H9 (cell line): ENCODE results near the gene OTULIN. TPM values are rescaled to one million over a fixed set of nuclear protein-coding genes. Genes with fewer than 3 reads are reported as not detected.
A peak's percentile ranks its signal among the peaks of the same experiment; 100 is the strongest.

Source experiments
- DNase-seq: peaks from one replicate; pipeline ENCODE4 v3.0.0-alpha.2; 2017
- H2AFZ ChIP-seq: one replicate; pipeline ENCODE4 v1.6.1; 2013; ENCODE audit warnings: mild to moderate bottlenecking, low read length, control low read depth, moderate library complexity
- H2AK5ac ChIP-seq: 2 replicates; pipeline ENCODE4 v1.6.1; 2013; ENCODE audit warnings: low read length, control low read depth, mixed read lengths; ENCODE audit not compliant: insufficient read length
- H2BK120ac ChIP-seq: one replicate; pipeline ENCODE4 v1.6.1; 2013; ENCODE audit warnings: low read depth, mild to moderate bottlenecking, low read length, control low read depth, inconsistent platforms; ENCODE audit not compliant: poor library complexity, severe bottlenecking
- H2BK12ac ChIP-seq: 2 replicates; pipeline ENCODE4 v1.6.1; 2013; ENCODE audit warnings: low read length, control low read depth, mixed read lengths, low read depth; ENCODE audit not compliant: insufficient read length
- H2BK15ac ChIP-seq: 2 replicates; pipeline ENCODE4 v1.6.1; 2013; ENCODE audit warnings: low read depth, low read length, control low read depth
- H2BK20ac ChIP-seq: one replicate; pipeline ENCODE4 v1.6.1; 2013; ENCODE audit warnings: low read depth, mild to moderate bottlenecking, low read length, control low read depth, inconsistent platforms; ENCODE audit not compliant: poor library complexity, severe bottlenecking
- H2BK5ac ChIP-seq: 2 replicates; pipeline ENCODE4 v1.6.1; 2013; ENCODE audit warnings: low read length, control low read depth, mixed read lengths; ENCODE audit not compliant: insufficient read length
- H3K14ac ChIP-seq: 2 replicates; pipeline ENCODE4 v1.6.1; 2013; ENCODE audit warnings: low read length, control low read depth; ENCODE audit not compliant: insufficient read depth
- H3K18ac ChIP-seq: 2 replicates; pipeline ENCODE4 v1.6.1; 2013; ENCODE audit warnings: low read depth, mild to moderate bottlenecking, mixed read lengths, low read length, control low read depth; ENCODE audit not compliant: insufficient read length
- H3K23ac ChIP-seq: 2 replicates; pipeline ENCODE4 v1.6.1; 2013; ENCODE audit warnings: low read length, control low read depth, mixed read lengths, low read depth; ENCODE audit not compliant: insufficient read length
- H3K23me2 ChIP-seq: 2 replicates; pipeline ENCODE4 v1.6.1; 2013; ENCODE audit warnings: low read depth, mild to moderate bottlenecking, mixed read lengths, low read length, control low read depth; ENCODE audit not compliant: insufficient read length, poor library complexity, severe bottlenecking
- H3K27ac ChIP-seq: 2 replicates; pipeline ENCODE4 v1.5.1; 2013; ENCODE audit warnings: low read length, control low read depth, mixed read lengths, low read depth; ENCODE audit not compliant: insufficient read length
- H3K27me3 ChIP-seq: 2 replicates; pipeline ENCODE4 v1.6.1; 2013; ENCODE audit warnings: low read length, control low read depth, inconsistent platforms; ENCODE audit not compliant: insufficient read depth
- H3K4ac ChIP-seq: 2 replicates; pipeline ENCODE4 v1.6.1; 2013; ENCODE audit warnings: low read depth, mild to moderate bottlenecking, control low read depth, inconsistent platforms, low read length, moderate library complexity
- H3K4me1 ChIP-seq: 2 replicates; pipeline ENCODE4 v1.6.1; 2013; ENCODE audit warnings: low read length, control low read depth, inconsistent platforms; ENCODE audit not compliant: insufficient read depth
- H3K4me2 ChIP-seq: 2 replicates; pipeline ENCODE4 v1.6.1; 2013; ENCODE audit warnings: low read length, control low read depth, mixed read lengths; ENCODE audit not compliant: insufficient read length, insufficient read depth
- H3K56ac ChIP-seq: 2 replicates; pipeline ENCODE4 v1.6.1; 2013; ENCODE audit warnings: low read depth, mild to moderate bottlenecking, mixed read lengths, low read length, control low read depth; ENCODE audit not compliant: insufficient read length
- H3K79me1 ChIP-seq: 2 replicates; pipeline ENCODE4 v1.6.1; 2013; ENCODE audit warnings: low read depth, mild to moderate bottlenecking, moderate library complexity, low read length, control low read depth, inconsistent platforms; ENCODE audit not compliant: insufficient read depth, poor library complexity, severe bottlenecking
- H3K79me2 ChIP-seq: 2 replicates; pipeline ENCODE4 v1.6.1; 2013; ENCODE audit warnings: low read length, control low read depth, inconsistent platforms; ENCODE audit not compliant: insufficient read depth
- H3K9ac ChIP-seq: 2 replicates; pipeline ENCODE4 v1.6.1; 2013; ENCODE audit warnings: low read length, control low read depth, mixed read lengths; ENCODE audit not compliant: insufficient read length; ENCODE audit errors: extremely low read depth
- H3K9me3 ChIP-seq: one replicate; pipeline ENCODE4 v1.6.1; 2013; ENCODE audit warnings: low read depth, low read length, inconsistent platforms; ENCODE audit not compliant: control insufficient read depth
- H3T11ph ChIP-seq: one replicate; pipeline ENCODE4 v1.6.1; 2013; ENCODE audit warnings: mild to moderate bottlenecking, low read length, control low read depth, inconsistent platforms
- H4K20me1 ChIP-seq: one replicate; pipeline ENCODE4 v1.6.1; 2013; ENCODE audit not compliant: control insufficient read depth, insufficient read length, insufficient read depth
- H4K5ac ChIP-seq: 2 replicates; pipeline ENCODE4 v1.6.1; 2013; ENCODE audit warnings: low read depth, mild to moderate bottlenecking, mixed read lengths, low read length, control low read depth; ENCODE audit not compliant: insufficient read length
- H4K8ac ChIP-seq: replicated peaks from 2 replicates; pipeline ENCODE4 v1.6.1; 2013; ENCODE audit warnings: low read length, control low read depth, mixed read lengths, low read depth; ENCODE audit not compliant: insufficient read length
- H4K91ac ChIP-seq: 2 replicates; pipeline ENCODE4 v1.6.1; 2013; ENCODE audit warnings: low read depth, mild to moderate bottlenecking, moderate library complexity, mixed read lengths, low read length, control low read depth; ENCODE audit not compliant: insufficient read length
- H3K27ac Mint-ChIP-seq, 3 experiments: 2 replicates in 2 of 3; 3 replicates in 1 of 3; pipeline ENCODE4 v1.8.0; 2020 to 2021; ENCODE audit warnings: mixed read lengths in 3 of 3, mild to moderate bottlenecking in 1 of 3, moderate library complexity in 1 of 3
- H3K27me3 Mint-ChIP-seq: 2 replicates; pipeline ENCODE4 v1.8.0; 2021; ENCODE audit warnings: low read depth, mild to moderate bottlenecking, moderate library complexity, mixed read lengths
- H3K36me3 Mint-ChIP-seq, 3 experiments: 2 replicates in 2 of 3; 3 replicates in 1 of 3; pipeline ENCODE4 v1.8.0; 2020 to 2021; ENCODE audit warnings: low read depth in 3 of 3, mixed read lengths in 3 of 3; ENCODE audit not compliant: insufficient read depth in 1 of 3
- H3K4me1 Mint-ChIP-seq, 2 experiments: 2 replicates each; pipeline ENCODE4 v1.8.0; 2020; ENCODE audit warnings: mixed read lengths in 2 of 2
- H3K4me3 Mint-ChIP-seq, 2 experiments: 2 replicates in 1 of 2; 3 replicates in 1 of 2; pipeline ENCODE4 v1.8.0; 2020 to 2021; ENCODE audit warnings: mild to moderate bottlenecking in 2 of 2, mixed read lengths in 2 of 2, moderate library complexity in 1 of 2
- H3K9me3 Mint-ChIP-seq, 2 experiments: 2 replicates in 1 of 2; 3 replicates in 1 of 2; pipeline ENCODE4 v1.8.0; 2020; ENCODE audit warnings: mild to moderate bottlenecking in 2 of 2, mixed read lengths in 2 of 2, moderate library complexity in 1 of 2
- WGBS: extraction: QIAGEN DNeasy Blood & Tissue Kit; methylation state at CpG from one replicate; pipeline ENCODE4 v1.1.7; 2013; ENCODE audit warnings: missing lambda C conversion rate, low lambda C conversion rate, mixed read lengths; ENCODE audit not compliant: insufficient read length; ENCODE audit errors: extremely low coverage; 5-methylcytosine and 5-hydroxymethylcytosine counted together
- total RNA-seq: library from RNA; stranded (reverse); gene quantifications from 2 replicates; pipeline ENCODE4 v1.2.1, GENCODE V29; 2021
- TF ChIP-seq, protein P1 (sequence below): fragments of 200-600 bp; sonication (generic); conservative IDR thresholded peaks from 3 replicates; pipeline ENCODE4 v1.8.0; 2021; ENCODE audit warnings: antibody characterized with exemption, mild to moderate bottlenecking

OTULIN gene
- total RNA-seq, 1 experiment from 2014 or later, result 35.8 TPM

DNA sequence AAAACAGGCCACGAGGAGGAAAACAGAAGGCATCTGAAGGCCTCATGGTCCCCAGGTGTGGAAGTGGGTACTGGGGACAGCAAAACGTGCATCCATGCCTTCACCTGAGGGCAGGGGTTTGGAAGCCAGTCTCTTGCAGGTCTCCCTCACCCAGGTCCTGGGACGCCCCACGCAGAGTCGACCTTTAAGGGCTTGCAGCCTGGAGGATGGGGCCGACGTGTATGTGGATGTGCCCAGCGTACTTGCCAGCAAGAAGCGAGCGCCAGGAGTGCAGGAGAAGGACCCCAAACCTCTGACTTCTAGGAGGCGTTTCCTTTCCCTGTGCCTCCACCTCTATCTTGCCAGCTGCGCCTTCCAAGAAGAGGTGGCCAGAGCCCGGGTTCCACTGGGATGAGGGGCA, 65.9 kb downstream of the OTULIN start:
- Histone ChIP-seq H2BK20ac (no peak overlapping the region), H3K27ac (no peak overlapping the region), H2AK5ac (no peak overlapping the region), H3K18ac (no peak overlapping the region), H3T11ph (no peak overlapping the region), H3K79me1 (no peaks in the 10 kb centered on the region), H3K4me2 (no peak overlapping the region), H3K23me2 (no peaks in the 10 kb centered on the region), H3K4ac (no peak overlapping the region), H4K5ac (no peak overlapping the region), H2BK12ac (no peak overlapping the region), H2BK15ac (no peak overlapping the region), H2BK120ac (no peak overlapping the region), H4K91ac (no peak overlapping the region), H3K14ac (no peak overlapping the region), H3K56ac (no peak overlapping the region), H3K4me1 (peaks cover 15% of the 10 kb centered on the region; the same call in 1 of the 2 replicates), H3K9ac (no peak overlapping the region), H3K9me3 (no peaks in the 10 kb centered on the region), H2AFZ (no peak overlapping the region), H4K8ac (no peak overlapping the region), H3K79me2 (no peaks in the 10 kb centered on the region), H4K20me1 (no peaks in the 10 kb centered on the region), H2BK5ac (no peak overlapping the region), H3K27me3 (no peaks in the 10 kb centered on the region), H3K23ac (no peak overlapping the region)
- TF ChIP-seq, protein P1, sequence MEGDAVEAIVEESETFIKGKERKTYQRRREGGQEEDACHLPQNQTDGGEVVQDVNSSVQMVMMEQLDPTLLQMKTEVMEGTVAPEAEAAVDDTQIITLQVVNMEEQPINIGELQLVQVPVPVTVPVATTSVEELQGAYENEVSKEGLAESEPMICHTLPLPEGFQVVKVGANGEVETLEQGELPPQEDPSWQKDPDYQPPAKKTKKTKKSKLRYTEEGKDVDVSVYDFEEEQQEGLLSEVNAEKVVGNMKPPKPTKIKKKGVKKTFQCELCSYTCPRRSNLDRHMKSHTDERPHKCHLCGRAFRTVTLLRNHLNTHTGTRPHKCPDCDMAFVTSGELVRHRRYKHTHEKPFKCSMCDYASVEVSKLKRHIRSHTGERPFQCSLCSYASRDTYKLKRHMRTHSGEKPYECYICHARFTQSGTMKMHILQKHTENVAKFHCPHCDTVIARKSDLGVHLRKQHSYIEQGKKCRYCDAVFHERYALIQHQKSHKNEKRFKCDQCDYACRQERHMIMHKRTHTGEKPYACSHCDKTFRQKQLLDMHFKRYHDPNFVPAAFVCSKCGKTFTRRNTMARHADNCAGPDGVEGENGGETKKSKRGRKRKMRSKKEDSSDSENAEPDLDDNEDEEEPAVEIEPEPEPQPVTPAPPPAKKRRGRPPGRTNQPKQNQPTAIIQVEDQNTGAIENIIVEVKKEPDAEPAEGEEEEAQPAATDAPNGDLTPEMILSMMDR, result no peak
- no peaks in the 10 kb centered on the region for H3K9me3 Mint-ChIP-seq
- H3K27ac Mint-ChIP-seq, result peak overlapping the region in 1 of 3 experiments; percentile 64; a peak in 1 of 7 replicates
- H3K36me3 Mint-ChIP-seq, result no peaks in the 10 kb centered on the region; a peak in 1 of 7 replicates
- DNase-seq, result no peak
- H3K4me3 Mint-ChIP-seq, result no peak overlapping the region
- H3K27me3 Mint-ChIP-seq, result no peaks in the 10 kb centered on the region
- WGBS, result no CpG with 5 or more reads among the region's 13 CpGs
- H3K4me1 Mint-ChIP-seq, result peaks cover 40 to 50% of the 10 kb centered on the region in 2 experiments
